BLaER1 treated with 17β-estradiol and CSF1 and Interleukin-3, amounts not matched to agents 10 nM and 100 nM (cell line): ENCODE results near the gene SAMD4B.

ENCODE experiments used
- H3K27ac ChIP-seq, 11 experiments: shearing (Covaris generic); formaldehyde crosslinking; 2 replicates each; pipeline ENCODE4 v1.8.1; 2022
- H3K27me3 ChIP-seq, 11 experiments: shearing (Covaris generic); formaldehyde crosslinking; 2 replicates each; pipeline ENCODE4 v1.8.1; 2022
- H3K36me3 ChIP-seq, 11 experiments: shearing (Covaris generic); formaldehyde crosslinking; 2 replicates each; pipeline ENCODE4 v1.8.1; 2022
- H3K4me1 ChIP-seq, 10 experiments: shearing (Covaris generic); formaldehyde crosslinking; 2 replicates each; pipeline ENCODE4 v1.8.1; 2022
- H3K4me2 ChIP-seq, 11 experiments: shearing (Covaris generic); formaldehyde crosslinking; 2 replicates each; pipeline ENCODE4 v1.8.1; 2022
- H3K4me3 ChIP-seq, 10 experiments: shearing (Covaris generic); formaldehyde crosslinking; 2 replicates each; pipeline ENCODE4 v1.8.1; 2022
- H3K9ac ChIP-seq, 11 experiments: shearing (Covaris generic); formaldehyde crosslinking; 2 replicates each; pipeline ENCODE4 v1.8.1; 2022
- H3K9me3 ChIP-seq, 11 experiments: shearing (Covaris generic); formaldehyde crosslinking; replicated peaks in 1 of 11; 2 replicates each; pipeline ENCODE4 v1.8.1; 2022
- H4K20me1 ChIP-seq, 11 experiments: shearing (Covaris generic); formaldehyde crosslinking; 2 replicates each; pipeline ENCODE4 v1.8.1; 2022
- Cebpa-rat ChIP-seq, 11 experiments: shearing (Covaris generic); IDR thresholded peaks; 2 replicates each; pipeline ENCODE4 v1.8.1; 2022

SAMD4B gene

DNA sequence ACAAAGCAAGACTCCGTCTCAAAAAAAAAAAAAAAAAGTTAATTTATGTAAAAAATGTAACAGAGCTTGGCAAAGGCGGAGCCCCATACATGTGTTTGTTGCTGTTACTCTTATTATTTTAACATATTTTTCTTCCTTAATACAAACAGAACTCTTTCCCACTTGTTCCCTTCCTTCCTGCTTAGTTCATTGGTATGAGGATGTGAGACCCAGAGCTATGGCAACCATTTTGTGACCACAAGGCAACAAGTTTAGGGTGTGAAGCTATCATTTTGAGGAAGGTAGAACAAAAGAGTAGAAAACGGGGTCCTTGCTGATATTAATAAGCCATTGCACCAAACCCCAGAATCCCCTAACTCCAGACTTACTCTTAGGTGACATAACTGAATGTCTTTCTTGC, 40.7 kb upstream of the SAMD4B start:
- Histone ChIP-seq H4K20me1 (peaks cover 0 to 11% (median 0%) of the 10 kb centered on the region in 11 experiments; a peak in 3 of 22 replicates), H3K9me3 (no peaks in the 10 kb centered on the region), H3K4me1 (peaks cover 6 to 23% (median 20%) of the 10 kb centered on the region in 10 experiments; a peak in 18 of 20 replicates), H3K27ac (no peak overlapping the region), H3K4me2 (no peak overlapping the region), H3K27me3 (no peaks in the 10 kb centered on the region), H3K4me3 (no peak overlapping the region), H3K36me3 (peaks cover 0 to 4% (median 0%) of the 10 kb centered on the region in 11 experiments; a peak in 1 of 22 replicates), H3K9ac (no peak overlapping the region)
- no peak for TF ChIP-seq Cebpa-rat (IDR thresholded peaks at IDR 0.05)

GRCh38 chr19:39303373-39304184, 38.6 kb upstream of the SAMD4B start:
- H3K9me3 ChIP-seq, result no peaks in the 10 kb centered on the region
- H4K20me1 ChIP-seq, result peaks cover 0 to 23% (median 0%) of the 10 kb centered on the region in 11 experiments; a peak in 7 of 22 replicates
- no peak overlapping the region for H3K4me2 ChIP-seq
- no peak for TF ChIP-seq Cebpa-rat (IDR thresholded peaks at IDR 0.05)
- H3K36me3 ChIP-seq, result peaks cover 8 to 24% (median 16%) of the 10 kb centered on the region in 11 experiments
- H3K9ac ChIP-seq, result no peak overlapping the region
- H3K27me3 ChIP-seq, result no peaks in the 10 kb centered on the region
- peaks cover 6 to 16% (median 13%) of the 10 kb centered on the region in 10 experiments; a peak in 18 of 20 replicates for H3K4me1 ChIP-seq
- no peak overlapping the region for H3K4me3 ChIP-seq
- H3K27ac ChIP-seq, result no peak overlapping the region

- no peak overlapping the region for H3K9ac ChIP-seq
- no peak for TF ChIP-seq Cebpa-rat (IDR thresholded peaks at IDR 0.05)
- H4K20me1 ChIP-seq, result peaks cover 0 to 26% (median 0%) of the 10 kb centered on the region in 11 experiments; a peak in 7 of 22 replicates
- no peak overlapping the region for H3K4me2 ChIP-seq
- H3K9me3 ChIP-seq, result no peaks in the 10 kb centered on the region
- peaks cover 8 to 30% (median 21%) of the 10 kb centered on the region in 11 experiments for H3K36me3 ChIP-seq
- H3K4me3 ChIP-seq, result no peak overlapping the region
- H3K27ac ChIP-seq, result no peak overlapping the region
- H3K4me1 ChIP-seq, result peaks cover 6 to 16% (median 13%) of the 10 kb centered on the region in 10 experiments; a peak in 18 of 20 replicates
- no peaks in the 10 kb centered on the region for H3K27me3 ChIP-seq
Measured at GRCh38 chr19:39304185-39304513, 38.1 kb upstream of the SAMD4B start.

- TF ChIP-seq Cebpa-rat (IDR thresholded peaks at IDR 0.05), result no peak
Measured at GRCh38 chr19:39304701-39305571, 37.3 kb upstream of the SAMD4B start.

DNA sequence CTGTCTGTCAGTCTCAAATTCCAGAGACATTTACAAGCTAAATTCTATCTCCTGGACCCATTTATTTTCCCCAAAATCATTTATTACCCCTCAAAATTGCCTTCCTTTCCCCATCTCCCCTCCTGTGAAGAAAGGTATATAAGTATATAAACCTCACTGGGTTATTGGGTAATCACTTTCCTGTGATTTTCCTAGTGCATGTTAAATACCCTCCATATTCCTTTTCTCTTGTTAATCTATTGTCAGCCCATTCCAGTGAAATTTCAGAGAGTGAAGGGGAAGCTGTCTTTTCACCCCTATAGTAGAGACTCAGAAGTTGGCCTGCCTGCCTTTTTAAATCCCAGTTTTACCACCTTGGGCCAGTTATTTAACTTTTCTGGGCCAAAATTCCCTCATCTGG, 36.1 kb upstream of the SAMD4B start:
- Histone ChIP-seq H4K20me1 (peaks cover 0 to 26% (median 3%) of the 10 kb centered on the region in 11 experiments; a peak in 7 of 22 replicates), H3K36me3 (peaks cover 8 to 46% (median 37%) of the 10 kb centered on the region in 11 experiments), H3K9me3 (no peaks in the 10 kb centered on the region), H3K4me2 (peak overlapping the region in 3 of 11 experiments; percentile 66 to 70 (median 68); a peak in 5 of 22 replicates), H3K27ac (no peak overlapping the region), H3K27me3 (no peaks in the 10 kb centered on the region), H3K4me3 (no peak overlapping the region), H3K4me1 (peaks cover 6 to 26% (median 20%) of the 10 kb centered on the region in 10 experiments; a peak in 18 of 20 replicates), H3K9ac (0 out of 22 replicates have a peak overlapping the region, but pooled peaks of 1 of the 11 experiments have one; percentile 47)
- TF ChIP-seq Cebpa-rat (IDR thresholded peaks at IDR 0.05), result no peak

More at GRCh38 chr19:39304701-39305571, 37.3 kb upstream of the SAMD4B start:
- H3K36me3 ChIP-seq, result peaks cover 8 to 35% (median 26%) of the 10 kb centered on the region in 11 experiments
- H3K27me3 ChIP-seq, result no peaks in the 10 kb centered on the region
- H3K9ac ChIP-seq, result peak overlapping the region in 6 of 11 experiments; percentile 21 to 47 (median 42); a peak in 4 of 22 replicates
- H3K9me3 ChIP-seq, result no peaks in the 10 kb centered on the region
- no peak overlapping the region for H3K27ac ChIP-seq
- peaks cover 6 to 16% (median 13%) of the 10 kb centered on the region in 10 experiments; a peak in 18 of 20 replicates for H3K4me1 ChIP-seq
- peak overlapping the region in 10 of 11 experiments; percentile 3 to 76 (median 54); a peak in 17 of 22 replicates for H3K4me2 ChIP-seq
- no peak overlapping the region for H3K4me3 ChIP-seq
- H4K20me1 ChIP-seq, result peaks cover 0 to 26% (median 0%) of the 10 kb centered on the region in 11 experiments; a peak in 7 of 22 replicates

DNA sequence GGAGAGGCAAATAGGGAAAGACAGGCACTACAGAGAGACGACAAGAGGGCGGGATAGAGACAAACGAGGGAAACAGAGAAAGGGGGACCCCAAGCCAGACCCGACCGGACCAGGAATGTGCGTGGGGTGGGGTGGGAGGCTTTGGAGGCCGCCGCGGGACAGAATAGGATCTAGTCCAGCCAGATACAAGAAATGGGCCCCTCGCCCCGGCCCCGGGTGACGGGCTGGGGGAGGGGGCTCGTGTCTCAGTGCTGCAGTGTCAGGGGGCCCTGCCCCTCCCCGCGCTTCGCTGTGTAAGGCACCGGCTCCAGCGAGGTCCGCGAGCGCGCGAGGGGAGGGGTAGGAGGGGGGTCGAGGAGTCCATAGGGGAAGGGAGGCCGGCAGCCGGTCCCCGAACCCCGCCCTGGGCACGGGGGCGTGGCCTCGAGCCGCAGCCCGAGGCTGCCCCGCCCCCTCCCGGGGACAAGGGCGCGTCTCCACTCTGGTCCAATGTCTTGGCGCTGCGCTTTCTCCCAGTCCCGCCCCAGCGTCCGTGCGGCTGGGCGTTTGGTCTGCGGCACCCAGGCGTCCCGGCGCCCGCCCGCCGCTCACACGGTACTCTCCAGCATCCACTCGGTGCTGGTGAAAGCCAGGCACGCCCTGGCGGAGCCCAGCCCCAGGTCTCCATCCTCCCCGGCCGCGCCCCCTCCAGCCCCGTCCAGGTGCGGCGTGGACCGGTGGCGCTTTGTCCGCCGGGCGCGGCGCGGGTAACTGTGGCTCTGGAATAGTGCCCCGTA, 35.0 kb upstream of the SAMD4B start:
- Histone ChIP-seq H3K9me3 (no peaks in the 10 kb centered on the region), H3K9ac (no peak overlapping the region), H3K4me2 (no peak overlapping the region), H3K27me3 (no peaks in the 10 kb centered on the region), H3K4me1 (peaks cover 6 to 29% (median 24%) of the 10 kb centered on the region in 10 experiments; a peak in 18 of 20 replicates), H3K27ac (no peak overlapping the region), H3K36me3 (peaks cover 11 to 58% (median 45%) of the 10 kb centered on the region in 11 experiments), H3K4me3 (no peak overlapping the region), H4K20me1 (peaks cover 0 to 29% (median 6%) of the 10 kb centered on the region in 11 experiments; a peak in 7 of 22 replicates)
- TF ChIP-seq Cebpa-rat (IDR thresholded peaks at IDR 0.05), result no peak

- Histone ChIP-seq H3K27ac (no peak overlapping the region), H3K4me2 (no peak overlapping the region), H4K20me1 (peaks cover 0 to 29% (median 6%) of the 10 kb centered on the region in 11 experiments; a peak in 7 of 22 replicates), H3K36me3 (peaks cover 19 to 65% (median 53%) of the 10 kb centered on the region in 11 experiments), H3K9ac (no peak overlapping the region), H3K9me3 (no peaks in the 10 kb centered on the region), H3K4me3 (no peak overlapping the region), H3K4me1 (peaks cover 6 to 29% (median 24%) of the 10 kb centered on the region in 10 experiments; a peak in 18 of 20 replicates), H3K27me3 (no peaks in the 10 kb centered on the region)
- no peak for TF ChIP-seq Cebpa-rat (IDR thresholded peaks at IDR 0.05)
Measured at GRCh38 chr19:39307822-39308530, 34.2 kb upstream of the SAMD4B start.
